HG02571 (cell line): ENCODE data around the gene GRM2.

Experiments used
- ATAC-seq: cut with Tn5 transposase; IDR thresholded peaks from one replicate; pipeline ENCODE4 v1.9.1; 2021; ENCODE audit warnings: mild to moderate bottlenecking, moderate library complexity; ENCODE audit not compliant: unreplicated experiment

Gene GRM2

GRCh38 chr3:51679777-51680176 lies 27.1 kb upstream of the GRM2 start:
- no peak for ATAC-seq

GRCh38 chr3:51680196-51680595 lies 26.7 kb upstream of the GRM2 start:
- ATAC-seq = no peak

GRCh38 chr3:51680663-51681230 lies 26.1 kb upstream of the GRM2 start:
- no peak for ATAC-seq

GRCh38 chr3:51681453-51681852 lies 25.4 kb upstream of the GRM2 start:
- no peak for ATAC-seq

- peak; percentile 72 for ATAC-seq
Measured at GRCh38 chr3:51682079-51682478, 24.8 kb upstream of the GRM2 start.

GRCh38 chr3:51682526-51682925 lies 24.3 kb upstream of the GRM2 start:
- no peak for ATAC-seq

GRCh38 chr3:51683566-51683965 lies 23.3 kb upstream of the GRM2 start:
- ATAC-seq = no peak

GRCh38 chr3:51684971-51685751 lies 21.7 kb upstream of the GRM2 start:
- no peak for ATAC-seq

- ATAC-seq = no peak
Measured at GRCh38 chr3:51686056-51686455, 20.8 kb upstream of the GRM2 start.

- ATAC-seq = peak; percentile 41
Measured at GRCh38 chr3:51686512-51687215, 20.2 kb upstream of the GRM2 start.

GRCh38 chr3:51687431-51688205 lies 19.2 kb upstream of the GRM2 start:
- ATAC-seq = no peak

GRCh38 chr3:51688206-51688600 lies 18.7 kb upstream of the GRM2 start:
- ATAC-seq = no peak

- ATAC-seq = no peak
Measured at GRCh38 chr3:51691021-51691420, 15.8 kb upstream of the GRM2 start.

GRCh38 chr3:51691949-51692348 lies 14.9 kb upstream of the GRM2 start:
- no peak for ATAC-seq

GRCh38 chr3:51692980-51693395 lies 13.9 kb upstream of the GRM2 start:
- ATAC-seq = no peak

- no peak for ATAC-seq
Measured at GRCh38 chr3:51696954-51697353, 9.9 kb upstream of the GRM2 start.

- no peak for ATAC-seq
Measured at GRCh38 chr3:51698209-51698608, 8.7 kb upstream of the GRM2 start.

GRCh38 chr3:51700403-51700802 lies 6.5 kb upstream of the GRM2 start:
- no peak for ATAC-seq

GRCh38 chr3:51702156-51702555 lies 4.7 kb upstream of the GRM2 start:
- no peak for ATAC-seq

- ATAC-seq = no peak
Measured at GRCh38 chr3:51703068-51703760, 3.7 kb upstream of the GRM2 start.
